Lung (tissue), 12 donors: ENCODE results near the gene PIRT. TPM values are rescaled to one million over a fixed set of nuclear protein-coding genes. Genes with fewer than 3 reads are reported as not detected.

ENCODE experiments used
- ATAC-seq: fragments of 200-7000 bp; cut with Tn5 transposase; one replicate; pipeline ENCODE4 v1.9.1; 2020; ENCODE audit warnings: moderate number of reproducible peaks; ENCODE audit not compliant: insufficient read depth, low FRiP score
- DNase-seq, 3 donors: peaks; one replicate each; pipeline ENCODE4 v3.0.0-alpha.2; 2013 to 2017
- H3K27ac ChIP-seq, 2 donors: one replicate each; pipeline ENCODE4 v1.5.1; 2013; ENCODE audit warnings: mild to moderate bottlenecking in 2 of 2, moderate library complexity in 2 of 2, control low read depth in 1 of 2, inconsistent platforms in 1 of 2, low read depth in 1 of 2, low read length in 1 of 2
- H3K27me3 ChIP-seq, 3 donors: one replicate each; pipeline ENCODE4 v1.5.1; 2013; ENCODE audit warnings: low read length in 2 of 3; ENCODE audit not compliant: control insufficient read depth in 3 of 3, insufficient read depth in 3 of 3
- H3K36me3 ChIP-seq, 4 donors: one replicate each; pipeline ENCODE4 v1.5.1; 2013; ENCODE audit warnings: low read length in 4 of 4, mild to moderate bottlenecking in 1 of 4, moderate library complexity in 1 of 4; ENCODE audit not compliant: control insufficient read depth in 4 of 4, insufficient read depth in 4 of 4
- H3K4me1 ChIP-seq, 5 donors: one replicate each; pipeline ENCODE4 v1.5.1; 2013; ENCODE audit warnings: low read length in 5 of 5, mild to moderate bottlenecking in 2 of 5, moderate library complexity in 1 of 5; ENCODE audit not compliant: control insufficient read depth in 5 of 5, insufficient read depth in 5 of 5
- H3K4me3 ChIP-seq: one replicate; pipeline ENCODE4 v1.5.1; 2013; ENCODE audit warnings: mild to moderate bottlenecking, control low read depth, moderate library complexity
- H3K9ac ChIP-seq, 2 donors: one replicate each; pipeline ENCODE4 v1.5.1; 2013; ENCODE audit warnings: low read length in 2 of 2, control low read depth in 1 of 2; ENCODE audit not compliant: insufficient read depth in 1 of 2
- H3K9me3 ChIP-seq, 4 donors: one replicate each; pipeline ENCODE4 v1.5.1; 2013; ENCODE audit warnings: low read length in 3 of 4, mild to moderate bottlenecking in 1 of 4, moderate library complexity in 1 of 4; ENCODE audit not compliant: control insufficient read depth in 4 of 4, insufficient read depth in 3 of 4
- WGBS, 2 donors: extraction: QIAGEN DNeasy Blood & Tissue Kit; methylation state at CpG; one replicate each; pipeline ENCODE4 v1.1.7; 2013; 5-methylcytosine and 5-hydroxymethylcytosine counted together
- polyA plus RNA-seq, 2 donors: library from polyadenylated mRNA; stranded (reverse); fragments of 200-250 nt; gene quantifications; one replicate each; pipeline ENCODE4 v1.2.1, GENCODE V29; 2013
- total RNA-seq, 2 donors: library from RNA; depleted of rRNA in 1 of 2; stranded (reverse); fragments of >200 nt in 1 of 2; gene quantifications; one replicate each; pipeline ENCODE4 v1.2.1, GENCODE V29; 2014 to 2021
- TF ChIP-seq, protein P1 (sequence below): IDR thresholded peaks from 2 replicates; pipeline ENCODE4 v1.5.1; 2012; ENCODE audit warnings: mild to moderate bottlenecking; ENCODE audit errors: control extremely low read depth, extremely low read depth
- donor health status: control.
- donor health status: control.
- donor health status: Bipolar disorder and iron deficiency.
- donor health status: healthy.
- donor health status: DM: yes; HTN: yes; CAD: no.

The PIRT gene
- total and polyA plus RNA-seq, 4 donors: 0.26 TPM; not detected in 3

DNA sequence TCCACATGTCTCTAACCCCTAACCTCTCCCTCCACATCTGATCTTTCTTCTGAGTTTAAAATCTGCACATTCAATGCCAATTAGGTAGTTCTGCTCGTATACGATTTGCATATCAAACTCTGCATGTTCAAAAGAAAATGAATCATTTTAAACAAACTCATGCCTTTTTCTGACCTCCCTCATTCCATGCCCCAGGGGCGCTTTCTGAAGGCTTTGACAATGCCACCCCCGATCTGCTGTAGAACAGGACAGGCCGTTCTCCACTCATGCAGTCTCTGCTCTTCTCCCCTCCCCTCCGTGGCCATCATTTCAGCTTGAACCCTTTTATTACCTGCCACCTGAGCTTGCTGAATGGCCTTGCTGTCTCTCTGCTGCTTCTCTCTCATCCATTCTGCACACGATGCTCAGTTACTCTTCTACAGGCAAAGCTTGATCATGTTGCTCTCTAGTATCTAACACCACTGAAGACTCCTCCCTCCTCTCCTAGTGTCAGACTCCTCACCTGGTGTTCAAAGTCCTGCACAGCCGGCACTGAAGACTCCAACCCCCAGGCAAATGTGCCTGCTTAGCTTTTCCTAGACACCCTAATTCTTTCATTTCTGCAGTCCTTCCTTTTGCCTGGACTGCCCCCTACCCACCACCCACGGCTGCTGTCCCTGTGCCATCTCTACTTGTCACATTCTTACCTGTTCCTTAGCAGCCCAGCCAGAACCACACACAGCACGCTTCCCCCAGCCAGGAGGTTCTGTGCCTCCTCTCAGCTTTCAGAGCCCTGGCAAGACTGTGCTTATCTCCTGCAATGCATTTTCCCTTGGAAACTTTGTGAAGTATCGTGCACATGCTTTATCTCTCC lies 40.2 kb downstream of the PIRT start:
- Histone ChIP-seq H3K27ac (no peak overlapping the region), H3K36me3 (no peaks in the 10 kb centered on the region), H3K27me3 (no peaks in the 10 kb centered on the region), H3K4me1 (peaks cover 0 to 25% (median 3%) of the 10 kb centered on the region in 5 donors), H3K9me3 (no peaks in the 10 kb centered on the region), H3K9ac (no peak overlapping the region), H3K4me3 (no peak overlapping the region)
- ATAC-seq (no peak), DNase-seq (no peak)
- 64 to 82% methylated on average over 11 of the region's 11 CpGs for WGBS, 2 donors
- TF ChIP-seq, protein P1, sequence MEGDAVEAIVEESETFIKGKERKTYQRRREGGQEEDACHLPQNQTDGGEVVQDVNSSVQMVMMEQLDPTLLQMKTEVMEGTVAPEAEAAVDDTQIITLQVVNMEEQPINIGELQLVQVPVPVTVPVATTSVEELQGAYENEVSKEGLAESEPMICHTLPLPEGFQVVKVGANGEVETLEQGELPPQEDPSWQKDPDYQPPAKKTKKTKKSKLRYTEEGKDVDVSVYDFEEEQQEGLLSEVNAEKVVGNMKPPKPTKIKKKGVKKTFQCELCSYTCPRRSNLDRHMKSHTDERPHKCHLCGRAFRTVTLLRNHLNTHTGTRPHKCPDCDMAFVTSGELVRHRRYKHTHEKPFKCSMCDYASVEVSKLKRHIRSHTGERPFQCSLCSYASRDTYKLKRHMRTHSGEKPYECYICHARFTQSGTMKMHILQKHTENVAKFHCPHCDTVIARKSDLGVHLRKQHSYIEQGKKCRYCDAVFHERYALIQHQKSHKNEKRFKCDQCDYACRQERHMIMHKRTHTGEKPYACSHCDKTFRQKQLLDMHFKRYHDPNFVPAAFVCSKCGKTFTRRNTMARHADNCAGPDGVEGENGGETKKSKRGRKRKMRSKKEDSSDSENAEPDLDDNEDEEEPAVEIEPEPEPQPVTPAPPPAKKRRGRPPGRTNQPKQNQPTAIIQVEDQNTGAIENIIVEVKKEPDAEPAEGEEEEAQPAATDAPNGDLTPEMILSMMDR: no peak

DNA sequence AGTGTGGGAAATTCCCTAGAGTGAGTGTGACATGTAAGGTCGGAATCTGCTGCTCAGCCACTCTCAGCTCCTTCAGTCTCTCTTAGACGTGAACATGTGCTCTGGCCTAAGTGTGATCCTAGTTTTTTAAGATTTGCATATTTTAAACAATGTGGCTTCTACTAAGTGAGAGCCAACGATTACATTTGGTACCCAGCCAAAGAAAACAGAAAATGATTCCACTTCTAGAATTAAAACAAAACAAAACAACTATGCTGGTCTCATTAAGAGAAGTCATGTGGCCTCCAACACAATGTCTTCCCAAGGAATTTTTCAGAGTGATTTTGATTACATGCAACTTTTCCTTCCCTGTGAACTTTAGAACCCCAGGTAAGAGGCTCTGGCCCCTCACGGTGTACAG lies 44.1 kb downstream of the PIRT start:
- 43 to 68% methylated on average over 4 of the region's 4 CpGs for WGBS, 2 donors
- Histone ChIP-seq H3K27me3 (no peaks in the 10 kb centered on the region), H3K4me1 (peaks cover 0 to 20% (median 6%) of the 10 kb centered on the region in 5 donors), H3K27ac (no peak overlapping the region), H3K36me3 (no peaks in the 10 kb centered on the region), H3K9ac (no peak overlapping the region), H3K4me3 (no peak overlapping the region), H3K9me3 (no peaks in the 10 kb centered on the region)
- no peak for ATAC-seq
- peak in 2 of 3 donors; percentile 56 to 63 for DNase-seq
- TF ChIP-seq, protein P1: no peak

DNA sequence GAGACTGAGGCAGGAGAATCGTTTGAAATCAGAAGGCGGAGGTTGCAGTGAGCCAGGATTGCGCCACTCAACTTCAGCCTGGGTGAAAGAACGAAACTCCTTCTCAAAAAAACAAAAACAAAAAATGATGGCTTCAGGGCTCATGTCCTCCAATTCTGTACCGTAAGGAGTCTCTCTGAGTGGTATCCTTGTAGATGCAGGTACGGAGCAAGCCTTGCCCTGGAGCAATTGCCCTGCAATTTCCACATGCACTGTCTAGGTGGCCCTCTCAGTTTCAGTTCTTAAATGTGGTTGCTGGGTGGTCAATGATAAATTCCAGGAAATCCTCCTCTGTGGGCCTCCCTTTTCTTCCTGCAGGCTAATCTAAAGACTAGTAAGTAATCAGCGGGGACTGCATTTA lies 44.6 kb downstream of the PIRT start:
- ATAC-seq: no peak

More for the DNA sequence above, 44.6 kb downstream of the PIRT start:
- H3K4me1 ChIP-seq: peaks cover 0 to 18% (median 3%) of the 10 kb centered on the region in 5 donors
- TF ChIP-seq, protein P1: no peak
- no peak overlapping the region for H3K27ac ChIP-seq
- H3K27me3 ChIP-seq: no peaks in the 10 kb centered on the region
- no peak overlapping the region for H3K9ac ChIP-seq
- H3K9me3 ChIP-seq: no peaks in the 10 kb centered on the region
- WGBS, 2 donors: 88 to 93% methylated on average over 7 of the region's 7 CpGs
- no peaks in the 10 kb centered on the region for H3K36me3 ChIP-seq
- H3K4me3 ChIP-seq: no peak overlapping the region
- DNase-seq: no peak
